Memory B cell (primary cell): Measurements from ENCODE around the gene LMBRD1.
"Not testable (repeated sequence)": the region's sequence is repeated elsewhere in the genome, so short reads cannot be mapped to it uniquely, and the experiment has no call there.

Experiments
- ATAC-seq: fragments of 150-1000 bp; cut with Tn5 transposase; 2 replicates; pipeline ENCODE4 v1.10.0; 2021; ENCODE audit warnings: low read depth, mild to moderate bottlenecking, moderate library complexity
- DNase-seq, 2 donors: peaks; one replicate each; pipeline ENCODE4 v3.0.0; 2022; ENCODE audit warnings: low spot score in 2 of 2
- H3K27ac Mint-ChIP-seq: one replicate; pipeline ENCODE4 v1.8.0; 2022; ENCODE audit warnings: mild to moderate bottlenecking, moderate library complexity, mixed read lengths
- H3K27me3 Mint-ChIP-seq: one replicate; pipeline ENCODE4 v1.8.0; 2022; ENCODE audit warnings: mixed read lengths
- H3K36me3 Mint-ChIP-seq: one replicate; pipeline ENCODE4 v1.8.0; 2022; ENCODE audit warnings: mild to moderate bottlenecking, mixed read lengths
- H3K4me1 Mint-ChIP-seq: one replicate; pipeline ENCODE4 v1.8.0; 2022; ENCODE audit warnings: mixed read lengths
- H3K4me3 Mint-ChIP-seq: one replicate; pipeline ENCODE4 v1.8.0; 2022; ENCODE audit warnings: mild to moderate bottlenecking, moderate library complexity, mixed read lengths
- H3K9me3 Mint-ChIP-seq: one replicate; pipeline ENCODE4 v1.8.0; 2022; ENCODE audit warnings: mixed read lengths

The LMBRD1 gene

GRCh38 chr6:69796642-69797390 lies at the start of gene LMBRD1:
LMBRD1 (minus strand) TSS chr6:69797010; CDS start chr6:69796881, 129 bp downstream.
- DNase-seq (peak; percentile 100), ATAC-seq (peak; percentile 73)
- H3K36me3 Mint-ChIP-seq = peaks cover 9% of the 10 kb centered on the region
- H3K4me1 Mint-ChIP-seq = peaks cover 30% of the 10 kb centered on the region
- peak within 1 kb of the TSS; percentile 98 for H3K27ac Mint-ChIP-seq
- H3K4me3 Mint-ChIP-seq = peak within 1 kb of the TSS; percentile 93
- no peaks in the 10 kb centered on the region for H3K27me3 Mint-ChIP-seq
- H3K9me3 Mint-ChIP-seq = no peaks in the 10 kb centered on the region

- Mint-ChIP-seq H3K27me3 (no peaks in the 10 kb centered on the region), H3K4me1 (peaks cover 19% of the 10 kb centered on the region), H3K9me3 (no peaks in the 10 kb centered on the region), H3K27ac (no peak overlapping the region), H3K36me3 (peaks cover 2% of the 10 kb centered on the region), H3K4me3 (no peak overlapping the region)
- ATAC-seq (no peak), DNase-seq (no peak)
Measured at GRCh38 chr6:69846312-69846711, 49.5 kb upstream of the LMBRD1 start.

- ATAC-seq = no peak
Measured at GRCh38 chr6:69843189-69843588, 46.4 kb upstream of the LMBRD1 start.

GRCh38 chr6:69841862-69842261 lies 45.1 kb upstream of the LMBRD1 start:
- H3K27me3 Mint-ChIP-seq = no peaks in the 10 kb centered on the region
- DNase-seq (no peak), ATAC-seq (peak; percentile 52)

More at GRCh38 chr6:69843189-69843588, 46.4 kb upstream of the LMBRD1 start:
- Mint-ChIP-seq H3K4me1 (peaks cover 18% of the 10 kb centered on the region), H3K27ac (peak overlapping the region; percentile 20), H3K27me3 (no peaks in the 10 kb centered on the region), H3K9me3 (peaks cover 1% of the 10 kb centered on the region), H3K4me3 (no peak overlapping the region), H3K36me3 (no peaks in the 10 kb centered on the region)
- no peak for DNase-seq

GRCh38 chr6:69835414-69836179 lies 38.8 kb upstream of the LMBRD1 start:
- Mint-ChIP-seq H3K4me3 (peak overlapping the region; percentile 38), H3K27me3 (no peaks in the 10 kb centered on the region), H3K9me3 (no peaks in the 10 kb centered on the region), H3K4me1 (peaks cover 15% of the 10 kb centered on the region), H3K36me3 (no peaks in the 10 kb centered on the region), H3K27ac (peak overlapping the region; percentile 71)
- peak; percentile 79 for ATAC-seq
- peak in 1 of 2 donors; percentile 44 for DNase-seq

More at GRCh38 chr6:69841862-69842261, 45.1 kb upstream of the LMBRD1 start:
- H3K4me3 Mint-ChIP-seq = no peak overlapping the region
- peaks cover 24% of the 10 kb centered on the region for H3K4me1 Mint-ChIP-seq
- no peak overlapping the region for H3K27ac Mint-ChIP-seq
- H3K36me3 Mint-ChIP-seq = no peaks in the 10 kb centered on the region
- peaks cover 1% of the 10 kb centered on the region for H3K9me3 Mint-ChIP-seq

- Mint-ChIP-seq H3K27me3 (no peaks in the 10 kb centered on the region), H3K4me3 (no peak overlapping the region), H3K36me3 (peaks cover 2% of the 10 kb centered on the region), H3K27ac (no peak overlapping the region), H3K9me3 (no peaks in the 10 kb centered on the region), H3K4me1 (peaks cover 12% of the 10 kb centered on the region)
- ATAC-seq = no peak
- no peak for DNase-seq
Measured at GRCh38 chr6:69832558-69832957, 35.7 kb upstream of the LMBRD1 start.

- H3K36me3 Mint-ChIP-seq = peaks cover 4% of the 10 kb centered on the region
- H3K27ac Mint-ChIP-seq = no peak overlapping the region
- H3K4me3 Mint-ChIP-seq = no peak overlapping the region
- H3K4me1 Mint-ChIP-seq = peaks cover 2% of the 10 kb centered on the region
- DNase-seq = no peak
- no peaks in the 10 kb centered on the region for H3K9me3 Mint-ChIP-seq
- H3K27me3 Mint-ChIP-seq = no peaks in the 10 kb centered on the region
- no peak for ATAC-seq
Measured at GRCh38 chr6:69827276-69827893, 30.6 kb upstream of the LMBRD1 start.

GRCh38 chr6:69825904-69826303 lies 29.1 kb upstream of the LMBRD1 start:
- H3K9me3 Mint-ChIP-seq = no peaks in the 10 kb centered on the region
- H3K4me1 Mint-ChIP-seq = peaks cover 2% of the 10 kb centered on the region
- H3K4me3 Mint-ChIP-seq = no peak overlapping the region
- H3K36me3 Mint-ChIP-seq = peaks cover 4% of the 10 kb centered on the region
- ATAC-seq (no peak), DNase-seq (no peak)
- H3K27me3 Mint-ChIP-seq = no peaks in the 10 kb centered on the region
- no peak overlapping the region for H3K27ac Mint-ChIP-seq

- not testable (repeated sequence) for H3K9me3 Mint-ChIP-seq, ATAC-seq, DNase-seq, H3K4me1 Mint-ChIP-seq, H3K27ac Mint-ChIP-seq, H3K36me3 Mint-ChIP-seq, H3K4me3 Mint-ChIP-seq, H3K27me3 Mint-ChIP-seq
Measured at GRCh38 chr6:69824355-69824754, 27.5 kb upstream of the LMBRD1 start.

- no peaks in the 10 kb centered on the region for H3K9me3 Mint-ChIP-seq
Measured at GRCh38 chr6:69820438-69820837, 23.6 kb upstream of the LMBRD1 start.

GRCh38 chr6:69820018-69820417 lies 23.2 kb upstream of the LMBRD1 start:
- peaks cover 19% of the 10 kb centered on the region for H3K4me1 Mint-ChIP-seq
- H3K9me3 Mint-ChIP-seq = no peaks in the 10 kb centered on the region

More at GRCh38 chr6:69820438-69820837, 23.6 kb upstream of the LMBRD1 start:
- Mint-ChIP-seq H3K27ac (no peak overlapping the region), H3K36me3 (peaks cover 3% of the 10 kb centered on the region), H3K4me3 (no peak overlapping the region), H3K27me3 (no peaks in the 10 kb centered on the region), H3K4me1 (peaks cover 14% of the 10 kb centered on the region)
- no peak for DNase-seq
- ATAC-seq = no peak

GRCh38 chr6:69819138-69819537 lies 22.3 kb upstream of the LMBRD1 start:
- Mint-ChIP-seq H3K27me3 (no peaks in the 10 kb centered on the region), H3K27ac (no peak overlapping the region), H3K4me3 (no peak overlapping the region), H3K4me1 (peaks cover 23% of the 10 kb centered on the region), H3K9me3 (no peaks in the 10 kb centered on the region), H3K36me3 (peaks cover 3% of the 10 kb centered on the region)
- ATAC-seq = no peak
- no peak for DNase-seq

More at GRCh38 chr6:69820018-69820417, 23.2 kb upstream of the LMBRD1 start:
- no peak overlapping the region for H3K4me3 Mint-ChIP-seq
- DNase-seq (no peak), ATAC-seq (no peak)
- no peak overlapping the region for H3K27ac Mint-ChIP-seq
- no peaks in the 10 kb centered on the region for H3K27me3 Mint-ChIP-seq
- peaks cover 3% of the 10 kb centered on the region for H3K36me3 Mint-ChIP-seq

- H3K27me3 Mint-ChIP-seq = no peaks in the 10 kb centered on the region
- no peak overlapping the region for H3K27ac Mint-ChIP-seq
- H3K36me3 Mint-ChIP-seq = peaks cover 3% of the 10 kb centered on the region
- ATAC-seq (no peak), DNase-seq (no peak)
- no peaks in the 10 kb centered on the region for H3K9me3 Mint-ChIP-seq
- no peak overlapping the region for H3K4me3 Mint-ChIP-seq
- peaks cover 28% of the 10 kb centered on the region for H3K4me1 Mint-ChIP-seq
Measured at GRCh38 chr6:69818223-69818930, 21.6 kb upstream of the LMBRD1 start.
